Hematopoietic multipotent progenitor cell treated with erythropoietin and hydrocortisone succinate and interleukin-3 and kit ligand, for 15 days (in vitro differentiated cells): ENCODE results near the gene ADORA1.

Experiments
- DNase-seq: peaks from one replicate; pipeline ENCODE4 v3.0.0-alpha.2; 2015; ENCODE audit warnings: low spot score

Gene ADORA1

GRCh38 chr1:203127666-203128430 lies at the start of gene ADORA1:
ADORA1 (plus strand) TSS chr1:203127726; CDS start chr1:203128842, 1,116 bp downstream.
- DNase-seq, result no peak

GRCh38 chr1:203077956-203078355 lies 49.6 kb upstream of the ADORA1 start:
- DNase-seq, result no peak

GRCh38 chr1:203078478-203078877 lies 49.0 kb upstream of the ADORA1 start:
- DNase-seq, result no peak

- DNase-seq, result no peak
Observed at GRCh38 chr1:203080456-203080855, 47.1 kb upstream of the ADORA1 start.

GRCh38 chr1:203081465-203082230 lies 45.9 kb upstream of the ADORA1 start:
- no peak for DNase-seq

GRCh38 chr1:203082231-203082505 lies 45.4 kb upstream of the ADORA1 start:
- DNase-seq, result no peak

GRCh38 chr1:203082571-203083462 lies 44.7 kb upstream of the ADORA1 start:
- DNase-seq, result no peak

- DNase-seq, result no peak
Observed at GRCh38 chr1:203083463-203083921, 44.0 kb upstream of the ADORA1 start.

GRCh38 chr1:203084588-203085527 lies 42.7 kb upstream of the ADORA1 start:
- peak; percentile 15 for DNase-seq

- no peak for DNase-seq
Observed at GRCh38 chr1:203085528-203086406, 41.8 kb upstream of the ADORA1 start, which contains the start of gene MYOG. MYOG (minus strand) TSS chr1:203086012; CDS start chr1:203085961, 51 bp downstream.

- DNase-seq, result no peak
Observed at GRCh38 chr1:203086992-203087763, 40.3 kb upstream of the ADORA1 start.

GRCh38 chr1:203088441-203088840 lies 39.1 kb upstream of the ADORA1 start:
- no peak for DNase-seq

- DNase-seq, result no peak
Observed at GRCh38 chr1:203089001-203089650, 38.4 kb upstream of the ADORA1 start.

- DNase-seq, result no peak
Observed at GRCh38 chr1:203089651-203090045, 37.9 kb upstream of the ADORA1 start.

GRCh38 chr1:203090421-203091198 lies 36.9 kb upstream of the ADORA1 start:
- DNase-seq, result no peak

GRCh38 chr1:203091199-203091477 lies 36.4 kb upstream of the ADORA1 start:
- no peak for DNase-seq

- DNase-seq, result no peak
Observed at GRCh38 chr1:203091761-203092330, 35.7 kb upstream of the ADORA1 start.
